ENCODE data around the gene C11orf21.

GRCh38 chr11:2293984-2294925 is 7.5 kb downstream of the C11orf21 start:
- TF ChIP-seq, protein P1, sequence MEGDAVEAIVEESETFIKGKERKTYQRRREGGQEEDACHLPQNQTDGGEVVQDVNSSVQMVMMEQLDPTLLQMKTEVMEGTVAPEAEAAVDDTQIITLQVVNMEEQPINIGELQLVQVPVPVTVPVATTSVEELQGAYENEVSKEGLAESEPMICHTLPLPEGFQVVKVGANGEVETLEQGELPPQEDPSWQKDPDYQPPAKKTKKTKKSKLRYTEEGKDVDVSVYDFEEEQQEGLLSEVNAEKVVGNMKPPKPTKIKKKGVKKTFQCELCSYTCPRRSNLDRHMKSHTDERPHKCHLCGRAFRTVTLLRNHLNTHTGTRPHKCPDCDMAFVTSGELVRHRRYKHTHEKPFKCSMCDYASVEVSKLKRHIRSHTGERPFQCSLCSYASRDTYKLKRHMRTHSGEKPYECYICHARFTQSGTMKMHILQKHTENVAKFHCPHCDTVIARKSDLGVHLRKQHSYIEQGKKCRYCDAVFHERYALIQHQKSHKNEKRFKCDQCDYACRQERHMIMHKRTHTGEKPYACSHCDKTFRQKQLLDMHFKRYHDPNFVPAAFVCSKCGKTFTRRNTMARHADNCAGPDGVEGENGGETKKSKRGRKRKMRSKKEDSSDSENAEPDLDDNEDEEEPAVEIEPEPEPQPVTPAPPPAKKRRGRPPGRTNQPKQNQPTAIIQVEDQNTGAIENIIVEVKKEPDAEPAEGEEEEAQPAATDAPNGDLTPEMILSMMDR (IDR thresholded peaks at IDR 0.05), result no peak
- TF ChIP-seq POLR2A (IDR thresholded peaks at IDR 0.05), result no peak
- no peak for TF ChIP-seq POLR2AphosphoS5 (IDR thresholded peaks at IDR 0.05; ENCODE audit: insufficient read depth in 1 of 2, low read depth in 1 of 2)

Measured in vagina (tissue), 2 donors.